ENCODE measurements around the gene CHDH.
A peak's percentile ranks its signal among the peaks of the same experiment; 100 is the strongest.

Gene CHDH

DNA sequence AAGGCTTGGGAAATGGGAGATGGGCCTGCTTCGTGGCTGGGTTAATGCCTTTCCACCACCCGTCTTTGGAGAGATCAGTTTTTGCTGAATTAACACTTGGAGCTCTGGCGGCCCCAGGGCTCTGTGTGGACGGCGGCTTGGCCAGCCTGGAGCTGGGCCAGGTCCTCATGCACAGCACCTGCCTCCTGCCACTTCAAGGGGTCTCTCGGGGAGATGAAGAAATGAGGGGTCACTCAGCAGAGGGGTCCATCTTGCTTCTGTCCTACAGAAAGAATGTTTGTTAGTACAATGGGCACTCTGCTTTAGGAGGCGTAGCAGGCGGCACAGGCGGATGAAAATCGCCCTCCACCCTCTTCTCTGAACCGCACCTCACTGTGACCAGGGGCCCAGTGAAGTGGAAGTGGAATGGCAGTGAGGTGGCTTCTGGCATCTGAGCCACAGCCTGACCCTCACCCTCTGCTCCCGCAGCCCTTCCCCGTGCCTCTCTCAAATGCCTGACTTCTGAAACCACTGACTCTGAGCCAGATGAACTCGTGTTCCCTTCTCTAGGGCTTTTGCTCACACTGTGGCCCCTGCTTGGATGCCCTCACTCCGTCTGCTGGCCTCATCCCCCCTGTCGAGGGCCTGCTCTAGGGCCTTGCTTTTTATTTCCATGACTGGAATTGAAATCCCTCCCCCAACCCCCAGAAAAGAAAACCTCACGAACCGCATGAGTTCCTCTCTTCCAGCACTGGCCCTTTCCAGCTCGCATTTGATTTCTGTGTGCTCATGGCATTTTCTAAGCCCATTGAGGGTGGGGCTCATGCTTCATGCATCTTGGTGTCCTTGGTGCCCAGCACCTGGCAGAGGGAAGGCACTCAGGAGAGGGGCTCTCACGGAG is 42.2 kb downstream of the CHDH start:
- TF ChIP-seq, protein P1, sequence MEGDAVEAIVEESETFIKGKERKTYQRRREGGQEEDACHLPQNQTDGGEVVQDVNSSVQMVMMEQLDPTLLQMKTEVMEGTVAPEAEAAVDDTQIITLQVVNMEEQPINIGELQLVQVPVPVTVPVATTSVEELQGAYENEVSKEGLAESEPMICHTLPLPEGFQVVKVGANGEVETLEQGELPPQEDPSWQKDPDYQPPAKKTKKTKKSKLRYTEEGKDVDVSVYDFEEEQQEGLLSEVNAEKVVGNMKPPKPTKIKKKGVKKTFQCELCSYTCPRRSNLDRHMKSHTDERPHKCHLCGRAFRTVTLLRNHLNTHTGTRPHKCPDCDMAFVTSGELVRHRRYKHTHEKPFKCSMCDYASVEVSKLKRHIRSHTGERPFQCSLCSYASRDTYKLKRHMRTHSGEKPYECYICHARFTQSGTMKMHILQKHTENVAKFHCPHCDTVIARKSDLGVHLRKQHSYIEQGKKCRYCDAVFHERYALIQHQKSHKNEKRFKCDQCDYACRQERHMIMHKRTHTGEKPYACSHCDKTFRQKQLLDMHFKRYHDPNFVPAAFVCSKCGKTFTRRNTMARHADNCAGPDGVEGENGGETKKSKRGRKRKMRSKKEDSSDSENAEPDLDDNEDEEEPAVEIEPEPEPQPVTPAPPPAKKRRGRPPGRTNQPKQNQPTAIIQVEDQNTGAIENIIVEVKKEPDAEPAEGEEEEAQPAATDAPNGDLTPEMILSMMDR (conservative IDR thresholded peaks at IDR 0.05; ENCODE audit: low read depth, low read length): no peak
- DNase-seq (ENCODE audit: low read depth): peak; percentile 4
- no peak overlapping the region for H3K4me3 ChIP-seq (ENCODE audit: low read depth, low read length)

GRCh38 chr3:53803124-53803815 is 42.9 kb downstream of the CHDH start:
- no peak overlapping the region for H3K4me3 ChIP-seq (ENCODE audit: low read depth, low read length)
- TF ChIP-seq, protein P1 (conservative IDR thresholded peaks at IDR 0.05; ENCODE audit: low read depth, low read length): no peak
- DNase-seq (ENCODE audit: low read depth): no peak

- no peak overlapping the region for H3K4me3 ChIP-seq (ENCODE audit: low read depth, low read length)
- DNase-seq (ENCODE audit: low read depth): no peak
- TF ChIP-seq, protein P1 (conservative IDR thresholded peaks at IDR 0.05; ENCODE audit: low read depth, low read length): no peak
Measured at GRCh38 chr3:53802256-53802880, 43.9 kb downstream of the CHDH start.

DNA sequence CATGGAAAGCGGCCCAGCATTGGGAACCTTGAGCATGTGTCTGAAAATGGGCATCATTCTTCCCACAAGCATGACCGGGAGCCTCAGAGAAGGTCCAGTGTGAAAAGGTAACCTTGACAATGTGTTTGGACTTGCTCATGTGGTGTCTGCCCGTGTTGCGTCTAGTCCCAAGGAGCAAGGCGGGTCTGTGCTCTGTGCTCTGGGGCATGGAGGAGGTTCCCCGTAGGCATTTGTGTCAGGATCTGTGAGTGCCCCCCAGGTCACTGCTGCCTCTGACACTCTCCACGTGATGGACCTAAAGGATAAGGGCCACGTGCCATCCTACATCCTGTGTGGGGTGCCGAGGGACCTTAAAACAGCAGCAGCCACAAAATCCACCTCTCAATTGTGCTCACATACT is 44.9 kb downstream of the CHDH start:
- TF ChIP-seq, protein P1 (conservative IDR thresholded peaks at IDR 0.05; ENCODE audit: low read depth, low read length): no peak
- no peak for DNase-seq (ENCODE audit: low read depth)
- H3K4me3 ChIP-seq (ENCODE audit: low read depth, low read length): no peak overlapping the region

DNA sequence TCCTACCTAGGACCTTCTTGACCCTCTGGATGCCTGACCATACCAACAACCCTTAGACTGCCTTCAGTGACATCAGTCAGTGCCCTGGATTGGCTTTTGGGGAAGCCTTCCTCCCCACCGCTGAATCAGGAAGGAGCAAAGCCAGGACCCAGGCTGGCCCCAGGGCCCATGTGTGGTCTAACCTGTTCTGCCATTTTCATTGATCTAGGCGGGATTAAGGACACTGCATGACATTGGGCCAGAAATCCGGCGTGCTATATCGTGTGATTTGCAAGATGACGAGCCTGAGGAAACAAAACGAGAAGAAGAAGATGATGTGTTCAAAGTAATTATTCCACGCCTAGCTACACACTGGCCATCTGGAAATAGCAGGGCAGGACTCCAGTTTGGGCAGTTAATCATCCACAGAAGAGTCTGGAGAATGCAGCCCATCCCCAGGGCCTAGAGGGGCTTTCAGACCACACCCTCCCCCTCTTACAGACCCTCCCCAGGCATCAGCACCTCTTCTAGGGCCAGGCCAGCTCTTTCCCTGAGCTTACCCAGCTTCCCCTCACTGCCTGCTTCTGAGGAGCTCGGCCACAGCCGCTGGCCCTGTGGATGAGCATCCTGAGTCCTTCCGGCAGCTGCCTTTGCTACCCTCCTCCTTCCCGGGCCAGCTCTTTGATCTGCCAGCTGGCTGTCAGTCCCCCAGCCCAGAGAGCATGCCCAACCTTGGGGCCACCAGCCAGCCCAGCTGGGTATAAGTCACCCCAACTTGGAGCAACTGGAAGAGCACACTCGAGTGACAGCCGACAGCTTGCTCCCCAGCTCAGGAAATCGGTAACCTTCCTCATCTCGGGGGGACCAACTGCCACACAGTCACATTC is 45.9 kb downstream of the CHDH start:
- TF ChIP-seq, protein P1 (conservative IDR thresholded peaks at IDR 0.05; ENCODE audit: low read depth, low read length): no peak
- no peak overlapping the region for H3K4me3 ChIP-seq (ENCODE audit: low read depth, low read length)
- no peak for DNase-seq (ENCODE audit: low read depth)

DNA sequence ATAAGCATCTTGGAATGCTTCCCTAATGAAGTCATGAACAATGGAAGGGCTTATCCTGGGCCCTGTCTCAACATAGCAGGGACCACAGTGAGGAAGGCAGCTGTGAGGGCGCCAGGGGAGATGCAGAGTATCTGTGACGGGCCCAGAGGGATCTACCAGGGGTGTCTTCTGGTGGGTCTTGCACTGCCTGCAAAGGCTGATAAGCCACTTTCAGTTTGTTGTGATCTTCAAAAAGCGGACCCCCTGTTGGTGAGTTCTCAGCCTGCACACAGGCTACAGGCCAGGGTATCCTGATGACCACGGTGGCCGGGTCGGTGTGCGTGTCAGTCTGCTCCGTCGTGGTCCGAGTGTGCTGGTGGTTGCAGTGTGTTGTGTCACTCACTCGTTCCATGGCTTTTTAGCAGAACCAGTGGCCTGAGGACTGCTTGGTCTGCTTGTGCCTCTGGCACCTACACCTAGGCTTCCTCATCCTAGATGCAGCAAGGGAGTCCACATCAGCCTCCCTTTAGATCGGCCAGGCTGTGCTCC is 46.8 kb downstream of the CHDH start:
- no peak for DNase-seq (ENCODE audit: low read depth)
- TF ChIP-seq, protein P1 (conservative IDR thresholded peaks at IDR 0.05; ENCODE audit: low read depth, low read length): no peak

More for the DNA sequence above, 46.8 kb downstream of the CHDH start:
- H3K4me3 ChIP-seq (ENCODE audit: low read depth, low read length): no peak overlapping the region

All from choroid plexus epithelial cell (primary cell).